PC-9 (cell line): ENCODE data around the gene RGL1.

ENCODE experiments used
- CTCF ChIP-seq: fragments of 200-600 bp; sonication (generic); conservative IDR thresholded peaks from 2 replicates; pipeline ENCODE4 v1.6.1; 2017; ENCODE audit warnings: mixed run types, antibody characterized with exemption, mild to moderate bottlenecking, moderate library complexity
- EZH2 ChIP-seq: fragments of 200-600 bp; sonication (generic); IDR thresholded peaks from 2 replicates; pipeline ENCODE4 v1.8.0; 2017; ENCODE audit warnings: antibody characterized with exemption, low read depth

GRCh38 chr1:183905508-183906113 lies 100.7 kb downstream of the RGL1 start:
- TF ChIP-seq CTCF: no peak
- TF ChIP-seq EZH2: no peak
